Muscle layer of duodenum (tissue), 2 donors: ENCODE data around the gene XPR1.

ENCODE experiments used
- H3K27ac ChIP-seq: one replicate; pipeline ENCODE4 v1.7.0; 2013; ENCODE audit warnings: mild to moderate bottlenecking, low read length
- H3K27me3 ChIP-seq: one replicate; pipeline ENCODE4 v1.7.0; 2013; ENCODE audit warnings: low read depth, mild to moderate bottlenecking, control low read depth, low read length
- H3K36me3 ChIP-seq, 2 donors: one replicate each; pipeline ENCODE4 v1.7.0; 2013; ENCODE audit warnings: low read length in 2 of 2, control low read depth in 1 of 2, mild to moderate bottlenecking in 1 of 2; ENCODE audit not compliant: insufficient read depth in 2 of 2, control insufficient read depth in 1 of 2
- H3K4me1 ChIP-seq, 2 donors: one replicate each; pipeline ENCODE4 v1.7.0; 2013; ENCODE audit warnings: low read length in 2 of 2, mild to moderate bottlenecking in 2 of 2, control low read depth in 1 of 2, moderate library complexity in 1 of 2; ENCODE audit not compliant: insufficient read depth in 2 of 2, control insufficient read depth in 1 of 2
- H3K4me3 ChIP-seq, 2 donors: one replicate each; pipeline ENCODE4 v1.7.0; 2013; ENCODE audit warnings: low read length in 2 of 2, low read depth in 1 of 2, mild to moderate bottlenecking in 1 of 2
- H3K9me3 ChIP-seq, 2 donors: one replicate each; pipeline ENCODE4 v1.7.0; 2013; ENCODE audit warnings: low read length in 2 of 2, control low read depth in 1 of 2, mild to moderate bottlenecking in 1 of 2; ENCODE audit not compliant: control insufficient read depth in 1 of 2
- donor health status: healthy.

XPR1 gene

GRCh38 chr1:180769889-180770288 lies 138.1 kb downstream of the XPR1 start:
- Histone ChIP-seq H3K27me3 (no peaks in the 10 kb centered on the region), H3K9me3 (peaks cover 0 to 2% of the 10 kb centered on the region in 2 donors)

DNA sequence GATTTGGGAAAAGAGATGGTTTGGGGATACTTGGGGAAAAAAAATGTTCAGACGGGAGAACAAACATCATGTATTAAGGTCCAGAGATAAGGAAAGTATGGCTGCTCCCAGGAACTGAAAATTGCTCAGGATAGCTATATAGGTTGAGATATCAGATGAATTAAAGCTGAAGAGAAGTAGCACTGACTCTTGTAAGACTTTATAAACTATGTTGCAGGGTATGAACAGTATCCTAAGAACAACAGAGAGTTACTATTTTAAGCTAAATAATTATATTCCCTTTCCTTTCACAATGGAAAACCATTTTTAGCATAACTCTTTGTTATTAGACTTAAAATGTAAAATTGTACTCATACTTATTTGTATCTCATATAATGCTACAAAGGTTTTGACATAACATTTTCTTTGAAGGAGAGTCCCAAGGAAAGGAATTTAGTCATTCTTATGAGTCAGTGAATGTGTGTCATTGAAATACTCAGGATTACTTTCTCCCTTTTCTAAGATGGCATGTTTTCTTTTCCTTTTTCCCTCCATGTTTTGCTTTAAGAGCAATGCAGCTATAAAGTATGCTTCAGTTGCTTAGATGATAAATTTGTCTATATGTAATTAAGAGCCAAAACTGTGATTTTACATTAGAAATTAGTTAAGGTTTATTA lies 141.5 kb downstream of the XPR1 start:
- Histone ChIP-seq H3K36me3 (no peaks in the 10 kb centered on the region), H3K4me1 (peaks cover 0 to 7% of the 10 kb centered on the region in 2 donors), H3K27ac (no peak overlapping the region), H3K27me3 (no peaks in the 10 kb centered on the region), H3K4me3 (no peak overlapping the region), H3K9me3 (peaks cover 0 to 2% of the 10 kb centered on the region in 2 donors)

More at GRCh38 chr1:180769889-180770288, 138.1 kb downstream of the XPR1 start:
- no peak overlapping the region for H3K4me3 ChIP-seq
- peaks cover 0 to 12% of the 10 kb centered on the region in 2 donors for H3K4me1 ChIP-seq
- H3K36me3 ChIP-seq = no peaks in the 10 kb centered on the region
- H3K27ac ChIP-seq = no peak overlapping the region

DNA sequence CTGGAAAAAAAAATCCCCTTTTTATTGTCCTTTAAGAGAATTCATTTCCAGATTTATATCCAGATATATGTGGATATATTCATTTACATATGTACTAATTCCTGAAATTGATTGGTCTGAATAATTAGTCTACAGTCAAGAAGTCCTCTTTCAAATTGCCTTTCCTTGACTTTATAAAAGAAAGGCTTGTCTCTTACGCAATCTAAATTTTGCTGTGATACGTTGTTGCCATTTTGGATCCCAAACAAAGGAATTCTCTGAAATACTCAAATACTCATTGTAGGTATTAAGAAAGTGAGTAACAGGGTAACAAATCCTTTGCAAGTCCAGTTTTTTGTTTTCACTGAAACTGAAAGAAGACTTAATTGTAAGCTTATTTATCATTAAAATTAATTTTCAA lies 144.0 kb downstream of the XPR1 start:
- Histone ChIP-seq H3K4me3 (no peak overlapping the region), H3K9me3 (no peaks in the 10 kb centered on the region), H3K27me3 (no peaks in the 10 kb centered on the region), H3K4me1 (no peaks in the 10 kb centered on the region), H3K27ac (no peak overlapping the region), H3K36me3 (no peaks in the 10 kb centered on the region)

GRCh38 chr1:180777072-180777689 lies 145.4 kb downstream of the XPR1 start:
- H3K27ac ChIP-seq = no peak overlapping the region
- no peaks in the 10 kb centered on the region for H3K27me3 ChIP-seq
- no peaks in the 10 kb centered on the region for H3K4me1 ChIP-seq
- H3K9me3 ChIP-seq = no peaks in the 10 kb centered on the region
- no peaks in the 10 kb centered on the region for H3K36me3 ChIP-seq
- no peak overlapping the region for H3K4me3 ChIP-seq

GRCh38 chr1:180778782-180779398 lies 147.1 kb downstream of the XPR1 start:
- Histone ChIP-seq H3K9me3 (no peaks in the 10 kb centered on the region), H3K36me3 (no peaks in the 10 kb centered on the region)

GRCh38 chr1:180779584-180779983 lies 147.8 kb downstream of the XPR1 start:
- H3K36me3 ChIP-seq = no peaks in the 10 kb centered on the region
- H3K27me3 ChIP-seq = no peaks in the 10 kb centered on the region
- H3K27ac ChIP-seq = no peak overlapping the region
- no peaks in the 10 kb centered on the region for H3K9me3 ChIP-seq
- H3K4me1 ChIP-seq = no peaks in the 10 kb centered on the region
- no peak overlapping the region for H3K4me3 ChIP-seq

More at GRCh38 chr1:180778782-180779398, 147.1 kb downstream of the XPR1 start:
- Histone ChIP-seq H3K27ac (no peak overlapping the region), H3K4me1 (no peaks in the 10 kb centered on the region), H3K27me3 (no peaks in the 10 kb centered on the region), H3K4me3 (no peak overlapping the region)

DNA sequence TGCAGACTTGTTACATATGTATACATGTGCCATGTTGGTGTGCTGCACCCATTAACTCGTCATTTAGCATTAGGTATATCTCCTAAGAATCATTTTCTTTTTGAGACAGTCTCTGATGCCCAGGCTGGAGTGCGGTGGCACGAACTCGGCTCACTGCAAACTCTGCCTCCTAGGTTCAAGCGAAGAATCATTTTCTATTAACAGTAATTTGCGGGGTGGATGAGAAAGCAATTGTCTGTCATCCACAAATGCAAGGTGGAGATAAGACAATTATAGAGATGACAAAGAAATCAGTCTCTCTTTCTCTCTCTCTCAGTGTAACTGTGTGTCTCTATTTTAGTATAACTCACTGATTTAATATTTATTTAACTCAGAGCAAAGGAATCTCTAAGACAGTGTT lies 149.9 kb downstream of the XPR1 start:
- H3K9me3 ChIP-seq = no peaks in the 10 kb centered on the region
- H3K27me3 ChIP-seq = no peaks in the 10 kb centered on the region
- H3K4me3 ChIP-seq = no peak overlapping the region
- H3K27ac ChIP-seq = no peak overlapping the region
- no peaks in the 10 kb centered on the region for H3K4me1 ChIP-seq
- H3K36me3 ChIP-seq = no peaks in the 10 kb centered on the region

- Histone ChIP-seq H3K27ac (no peak overlapping the region), H3K27me3 (no peaks in the 10 kb centered on the region), H3K4me3 (no peak overlapping the region), H3K36me3 (no peaks in the 10 kb centered on the region), H3K4me1 (no peaks in the 10 kb centered on the region), H3K9me3 (no peaks in the 10 kb centered on the region)
Measured at GRCh38 chr1:180785291-180785690, 153.5 kb downstream of the XPR1 start.

- Histone ChIP-seq H3K27me3 (no peaks in the 10 kb centered on the region), H3K27ac (no peak overlapping the region), H3K4me1 (no peaks in the 10 kb centered on the region), H3K36me3 (no peaks in the 10 kb centered on the region), H3K9me3 (no peaks in the 10 kb centered on the region), H3K4me3 (no peak overlapping the region)
Measured at GRCh38 chr1:180785887-180786286, 154.1 kb downstream of the XPR1 start.

DNA sequence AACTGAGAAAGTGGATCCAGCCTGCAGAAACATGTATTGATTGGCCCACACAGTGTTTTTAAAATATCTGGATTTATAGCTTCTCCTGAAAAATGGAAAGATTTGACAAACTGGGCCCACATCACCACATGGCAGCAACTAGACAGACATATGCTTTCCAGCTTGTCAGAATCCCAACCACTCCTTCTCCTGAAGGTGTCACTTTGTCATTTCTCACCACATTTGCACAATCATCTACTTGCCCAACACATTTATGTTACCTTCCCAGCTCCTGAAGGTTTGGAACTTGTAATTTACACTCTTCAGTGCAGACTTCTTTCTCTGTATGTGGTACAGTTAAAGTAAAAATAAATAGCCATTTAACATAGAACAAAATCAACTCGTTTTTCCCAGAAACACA lies 154.8 kb downstream of the XPR1 start:
- Histone ChIP-seq H3K27ac (no peak overlapping the region), H3K9me3 (no peaks in the 10 kb centered on the region), H3K36me3 (no peaks in the 10 kb centered on the region), H3K4me1 (no peaks in the 10 kb centered on the region), H3K4me3 (no peak overlapping the region), H3K27me3 (no peaks in the 10 kb centered on the region)

DNA sequence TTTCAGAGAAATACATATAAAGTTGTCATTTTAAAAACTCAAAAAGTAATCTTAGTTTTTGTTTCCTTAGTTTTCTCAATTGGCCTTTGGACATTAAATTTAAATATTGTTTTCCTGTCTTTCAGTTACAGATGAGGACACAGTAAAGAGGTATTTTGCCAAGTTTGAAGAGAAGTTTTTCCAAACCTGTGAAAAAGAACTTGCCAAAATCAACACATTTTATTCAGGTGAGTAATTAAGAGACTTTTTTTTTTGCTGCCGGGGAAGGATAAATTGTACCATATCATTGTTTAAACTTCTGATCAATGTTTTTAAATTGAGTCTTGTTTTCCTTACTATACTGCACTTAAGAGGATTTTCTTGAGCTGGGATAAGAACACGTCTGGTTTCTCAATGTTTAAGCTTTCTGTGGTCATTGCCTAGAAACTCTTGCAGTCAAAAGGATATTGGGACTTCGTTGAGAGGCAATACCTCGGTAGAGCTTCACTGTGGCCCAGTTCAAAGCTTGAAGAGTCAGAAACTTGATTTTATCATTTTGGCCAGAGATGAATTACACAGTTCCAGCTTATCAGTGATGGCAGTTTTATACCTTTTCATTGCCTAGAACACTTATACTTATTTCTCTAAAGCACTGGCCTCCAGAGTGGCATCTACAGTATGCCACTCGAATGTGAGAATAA lies 155.9 kb downstream of the XPR1 start:
- H3K27me3 ChIP-seq = no peaks in the 10 kb centered on the region
- H3K27ac ChIP-seq = no peak overlapping the region
- H3K4me1 ChIP-seq = no peaks in the 10 kb centered on the region
- no peaks in the 10 kb centered on the region for H3K36me3 ChIP-seq
- no peak overlapping the region for H3K4me3 ChIP-seq
- H3K9me3 ChIP-seq = no peaks in the 10 kb centered on the region
